Endometrium (tissue), 2 donors: ENCODE data around the gene MRPL49.
"Not testable (repeated sequence)": the region's sequence is repeated elsewhere in the genome, so short reads cannot be mapped to it uniquely, and the experiment has no call there.

ENCODE experiments used
- FAIRE-seq: peaks from 2 replicates; lab custom pipeline; 2012; peaks lifted over from hg19 to GRCh38; lab: Jason Lieb, UNC
- donor health status: control.
- donor health status: control.

The MRPL49 gene

GRCh38 chr11:65117206-65118096 lies 4.7 kb upstream of the MRPL49 start, which contains the start of gene ZNHIT2:
TSS of gene ZNHIT2 (minus strand) at chr11:65117701. CDS start at chr11:65117653, 48 bp downstream.
- peak; percentile 97 for FAIRE-seq

DNA sequence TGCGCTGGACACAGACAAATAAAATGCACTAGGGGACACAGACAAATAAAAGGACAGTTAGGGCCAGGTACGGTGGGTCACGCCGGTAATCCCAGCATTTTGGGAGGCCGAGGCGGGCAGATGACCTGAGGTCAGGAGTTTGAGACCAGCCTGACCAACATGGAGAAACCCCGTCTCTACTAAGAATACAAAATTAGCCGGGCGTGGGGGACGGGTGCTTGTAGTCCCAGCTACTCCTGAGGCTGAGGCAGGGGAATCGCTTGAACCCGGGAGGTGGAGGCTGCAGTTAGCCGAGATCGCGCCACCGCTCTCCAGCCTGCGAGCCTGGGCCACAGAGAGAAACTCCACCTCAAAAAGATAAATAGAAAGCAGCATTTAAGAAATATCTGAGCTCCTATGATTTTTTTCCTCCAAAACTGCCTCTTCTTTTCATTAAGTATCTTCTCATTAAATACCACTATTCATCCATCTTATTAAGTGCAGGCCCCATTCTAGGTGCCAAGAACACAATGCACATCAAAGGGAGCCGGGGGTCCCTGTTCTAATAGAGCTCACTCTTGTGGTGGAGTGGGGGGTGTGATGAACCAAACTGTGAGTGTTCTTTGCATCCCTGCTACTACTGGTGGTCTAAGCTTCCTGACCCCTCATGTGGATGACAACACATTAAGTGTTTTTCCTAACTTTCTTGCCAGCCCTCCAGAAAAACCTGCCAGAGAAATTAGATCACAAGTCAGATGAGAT lies 3.9 kb upstream of the MRPL49 start:
- no peak for FAIRE-seq

DNA sequence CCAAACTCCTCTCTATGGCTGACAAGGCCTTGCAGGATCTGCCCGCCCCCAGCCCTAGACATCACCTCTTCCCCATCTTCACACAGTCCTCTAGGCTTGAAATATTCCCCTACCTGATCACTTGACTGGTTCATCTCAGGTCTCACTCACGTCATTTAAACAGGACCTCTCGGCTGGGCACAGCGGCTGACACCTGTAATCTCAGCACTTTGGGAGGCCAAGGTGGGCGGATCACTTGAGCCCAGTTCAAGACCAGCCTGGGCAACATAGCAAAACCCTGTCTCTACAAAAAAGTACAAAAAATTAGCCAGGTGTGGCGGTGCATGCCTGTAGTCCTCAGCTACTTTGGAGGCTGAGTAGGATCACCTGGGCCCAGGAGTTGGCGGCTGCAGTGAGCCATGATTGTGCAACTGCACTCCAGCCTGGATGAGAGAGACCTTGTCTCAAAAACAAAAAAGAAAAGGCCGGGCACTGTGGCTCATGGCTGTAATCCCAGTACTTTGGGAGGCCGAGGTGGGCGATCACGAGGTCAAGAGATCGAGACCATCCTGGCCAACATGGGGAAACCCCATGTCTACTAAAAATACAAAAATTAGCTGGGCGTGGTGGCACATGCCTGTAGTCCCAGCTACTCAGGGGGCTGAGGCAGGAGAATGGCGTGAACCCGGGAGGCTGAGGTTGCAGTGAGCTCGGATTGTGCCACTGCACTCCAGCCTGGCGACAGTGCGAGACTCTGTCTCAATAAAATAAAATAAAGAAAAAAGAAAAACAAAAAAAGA lies 3.0 kb upstream of the MRPL49 start:
- FAIRE-seq: not testable (repeated sequence)

DNA sequence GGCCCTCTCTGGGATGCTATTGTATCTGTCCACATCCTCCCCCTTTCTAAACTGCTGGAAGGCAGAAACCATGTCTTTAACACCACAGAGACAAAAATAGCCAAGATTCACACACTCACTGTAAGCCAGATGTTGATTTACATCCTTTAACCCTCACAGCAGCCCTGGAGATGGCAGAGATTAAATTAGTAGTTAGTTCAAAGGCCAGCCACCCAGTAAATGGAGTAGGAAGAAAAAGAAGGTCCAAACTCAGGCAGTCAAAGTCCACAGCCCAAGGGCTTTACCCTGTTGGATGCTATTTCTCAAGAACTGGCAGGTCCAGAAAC lies 2.5 kb upstream of the MRPL49 start:
- FAIRE-seq: no peak

GRCh38 chr11:65120831-65121230 lies 1.3 kb upstream of the MRPL49 start:
- FAIRE-seq: no peak

- no peak for FAIRE-seq
Measured at GRCh38 chr11:65121447-65121864, 665 bp upstream of the MRPL49 start.

GRCh38 chr11:65124480-65125196 lies 2.5 kb downstream of the MRPL49 start:
- no peak for FAIRE-seq

DNA sequence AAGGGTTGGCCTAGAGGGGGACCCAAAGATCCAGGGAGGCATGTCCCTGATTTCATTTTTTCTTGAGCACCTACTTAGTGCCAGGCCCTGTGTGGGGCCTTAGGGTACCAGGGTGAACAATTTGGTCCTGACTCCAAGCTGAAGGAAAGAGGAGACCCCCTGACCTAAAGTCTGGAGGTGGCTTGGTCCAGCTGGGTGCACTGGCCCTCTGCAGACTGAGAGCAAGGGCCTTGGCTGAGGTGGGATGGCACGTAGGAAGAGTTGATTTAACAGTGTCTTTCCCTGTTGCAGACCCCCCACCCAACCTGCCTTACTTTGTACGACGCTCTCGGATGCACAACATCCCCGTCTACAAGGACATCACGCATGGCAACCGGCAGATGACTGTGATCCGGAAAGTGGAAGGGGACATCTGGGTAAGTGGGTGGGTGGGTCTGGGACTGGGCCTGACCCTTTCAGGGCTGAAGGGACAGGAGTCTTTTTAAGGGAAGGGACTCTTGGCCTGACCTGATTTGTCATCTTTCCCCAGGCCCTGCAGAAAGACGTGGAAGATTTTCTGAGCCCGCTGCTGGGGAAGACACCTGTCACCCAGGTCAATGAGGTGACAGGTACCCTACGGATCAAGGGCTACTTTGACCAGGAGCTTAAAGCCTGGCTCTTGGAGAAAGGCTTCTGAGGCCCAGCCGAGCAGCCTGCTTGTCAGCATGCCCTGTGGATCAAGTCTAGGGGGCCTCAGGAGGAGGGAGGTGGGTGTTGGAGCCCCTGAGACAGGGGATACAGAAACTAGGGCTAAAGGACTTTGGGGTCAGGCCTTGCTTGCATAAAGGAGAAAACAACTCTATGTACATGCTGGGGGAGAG lies 3.3 kb downstream of the MRPL49 start:
- no peak for FAIRE-seq

GRCh38 chr11:65126624-65127274 lies 4.6 kb downstream of the MRPL49 start:
- no peak for FAIRE-seq

GRCh38 chr11:65127473-65128181 lies 5.5 kb downstream of the MRPL49 start:
- FAIRE-seq: no peak

- FAIRE-seq: no peak
Measured at GRCh38 chr11:65128182-65129145, 6.3 kb downstream of the MRPL49 start.

GRCh38 chr11:65129649-65130441 lies 7.7 kb downstream of the MRPL49 start:
- no peak for FAIRE-seq

DNA sequence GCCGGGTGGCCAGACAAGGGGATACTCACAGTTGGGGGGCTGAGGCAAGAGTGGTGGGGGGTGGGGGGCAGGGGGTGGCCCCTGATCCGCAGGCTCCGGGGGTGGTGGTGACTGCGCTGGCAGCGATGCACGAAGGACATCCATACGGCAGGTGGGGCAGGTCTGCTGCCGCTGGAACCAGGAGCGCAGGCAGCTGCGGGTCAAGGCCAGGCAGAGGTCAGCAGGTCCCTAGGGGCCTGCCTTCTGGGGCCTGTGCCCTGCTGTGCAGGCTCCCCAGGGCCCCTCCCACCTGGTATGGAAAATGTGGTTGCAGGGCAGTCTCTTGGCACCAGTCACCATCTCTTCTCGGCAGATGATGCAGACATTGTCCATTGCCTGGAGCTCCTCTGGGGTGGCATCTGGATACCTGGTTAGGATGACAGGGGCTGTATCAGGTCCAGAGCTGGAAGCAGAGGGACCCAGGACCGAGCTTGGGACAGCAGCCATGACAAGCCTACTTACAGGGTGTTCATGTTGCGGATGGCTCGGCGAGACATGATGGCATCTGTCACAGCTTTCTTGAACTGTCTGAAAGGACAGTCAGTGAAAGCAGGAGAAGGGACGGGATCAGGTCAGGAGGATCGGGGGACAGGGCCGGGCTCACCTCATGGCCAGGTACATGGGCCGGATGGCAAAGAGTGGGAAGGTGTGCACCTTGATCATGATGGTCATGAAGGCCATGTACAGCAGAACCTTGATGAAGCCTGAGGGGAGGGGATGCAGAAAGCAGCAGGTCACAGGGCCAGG lies 8.7 kb downstream of the MRPL49 start:
- no peak for FAIRE-seq

GRCh38 chr11:65131417-65131776 lies 9.3 kb downstream of the MRPL49 start:
- no peak for FAIRE-seq

DNA sequence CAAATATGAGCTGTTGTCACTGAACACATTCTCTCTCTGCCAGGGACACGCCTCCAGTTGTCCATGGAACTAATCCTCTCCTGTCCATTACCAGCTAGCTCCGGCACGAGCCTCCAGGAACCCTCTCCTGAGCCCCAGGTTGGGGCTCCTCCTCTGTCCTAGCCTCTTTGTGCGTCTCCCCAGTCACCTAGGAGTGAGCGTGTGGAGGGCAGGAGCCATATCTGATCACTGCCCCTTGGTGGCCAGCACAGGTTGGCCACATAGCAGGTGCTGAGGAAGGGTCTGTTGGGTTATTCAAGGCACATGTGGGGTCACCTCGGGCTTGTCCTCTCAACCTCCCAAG lies 9.7 kb downstream of the MRPL49 start:
- FAIRE-seq: no peak

DNA sequence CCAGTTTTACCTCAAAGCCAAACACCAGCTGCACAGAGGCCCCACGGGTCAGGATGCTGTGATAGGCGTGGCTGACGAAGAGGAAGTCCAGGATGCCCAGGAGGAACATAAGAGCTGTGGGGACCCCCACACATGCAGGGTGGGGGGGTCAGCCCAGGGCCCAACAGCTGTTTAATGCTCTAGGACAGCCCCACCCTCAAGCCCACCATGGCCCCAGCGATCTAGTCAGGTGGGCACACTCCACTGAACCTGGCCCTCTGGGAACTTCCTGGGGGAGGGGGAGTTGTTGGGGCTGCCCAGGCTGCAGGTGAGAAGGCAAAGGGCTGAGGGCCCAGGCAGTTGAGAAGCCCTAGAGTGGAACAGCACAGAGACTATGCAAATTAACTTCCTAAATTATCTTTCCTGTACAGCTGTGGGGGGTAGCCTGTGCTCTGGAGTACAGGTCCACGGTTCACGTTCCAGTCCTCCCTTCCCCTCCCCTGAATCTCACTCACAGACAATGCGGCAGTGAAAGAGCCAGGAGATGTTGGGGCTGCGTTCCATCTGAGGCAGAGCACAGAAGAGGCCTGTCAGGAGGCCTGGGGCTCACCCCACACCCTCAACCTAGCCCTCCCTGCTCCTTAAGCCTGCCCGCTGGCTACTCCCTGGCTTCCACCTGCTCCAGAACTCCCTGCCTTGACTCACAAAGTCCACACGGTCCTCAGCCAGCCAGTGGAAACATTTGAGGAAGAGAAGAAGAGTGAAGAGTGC lies 10.3 kb downstream of the MRPL49 start:
- FAIRE-seq: no peak
